Neuronal stem cell (in vitro differentiated cells): ENCODE measurements around the gene PRRG2.

ENCODE experiments used
- DNase-seq: peaks from one replicate; pipeline ENCODE4 v3.0.0-alpha.2; 2013; ENCODE audit warnings: low spot score
- H2AFZ ChIP-seq: one replicate; pipeline ENCODE4 v1.6.1; 2013; ENCODE audit warnings: mild to moderate bottlenecking, low read length, inconsistent platforms
- H2AK5ac ChIP-seq: 2 replicates; pipeline ENCODE4 v1.6.1; 2013; ENCODE audit warnings: low read depth, mild to moderate bottlenecking, inconsistent platforms, low read length, moderate library complexity, mixed read lengths
- H2BK120ac ChIP-seq: 2 replicates; pipeline ENCODE4 v1.6.1; 2013; ENCODE audit warnings: low read depth, mild to moderate bottlenecking, inconsistent platforms, low read length, moderate library complexity, mixed read lengths
- H2BK12ac ChIP-seq: one replicate; pipeline ENCODE4 v1.6.1; 2013; ENCODE audit warnings: low read length, inconsistent platforms
- H2BK15ac ChIP-seq: 2 replicates; pipeline ENCODE4 v1.6.1; 2013; ENCODE audit warnings: mild to moderate bottlenecking, low read length, inconsistent platforms, mixed read lengths
- H2BK5ac ChIP-seq: one replicate; pipeline ENCODE4 v1.6.1; 2013; ENCODE audit warnings: inconsistent platforms, mild to moderate bottlenecking, low read length, moderate library complexity
- H3K14ac ChIP-seq: one replicate; pipeline ENCODE4 v1.6.1; 2013; ENCODE audit warnings: low read length, inconsistent platforms
- H3K18ac ChIP-seq: 2 replicates; pipeline ENCODE4 v1.6.1; 2013; ENCODE audit warnings: low read length, inconsistent platforms
- H3K23ac ChIP-seq: 2 replicates; pipeline ENCODE4 v1.6.1; 2013; ENCODE audit warnings: low read depth, mild to moderate bottlenecking, mixed read lengths, low read length, inconsistent platforms; ENCODE audit not compliant: poor library complexity
- H3K27ac ChIP-seq: replicated peaks from 3 replicates; pipeline ENCODE4 v1.5.1; 2013; ENCODE audit warnings: low read length, inconsistent platforms
- H3K27me3 ChIP-seq, 3 experiments: 2 replicates each; pipeline ENCODE4 v1.6.1; 2013; ENCODE audit warnings: low read length in 3 of 3, mild to moderate bottlenecking in 2 of 3, inconsistent platforms in 1 of 3, low read depth in 1 of 3, mixed read lengths in 1 of 3, moderate library complexity in 1 of 3; ENCODE audit not compliant: control insufficient read depth in 3 of 3, insufficient read depth in 3 of 3
- H3K36me3 ChIP-seq, 2 donors: replicated peaks in 1 of 2; 2 replicates each; pipeline ENCODE4 v1.6.1; 2013; ENCODE audit warnings: low read length in 2 of 2; ENCODE audit not compliant: control insufficient read depth in 2 of 2, insufficient read depth in 2 of 2
- H3K4ac ChIP-seq: 2 replicates; pipeline ENCODE4 v1.6.1; 2013; ENCODE audit warnings: inconsistent platforms, mild to moderate bottlenecking, low read length, moderate library complexity
- H3K4me1 ChIP-seq, 2 donors: 1 replicate in 1 of 2; 2 replicates in 1 of 2; pipeline ENCODE4 v1.6.1; 2013; ENCODE audit warnings: low read length in 2 of 2, low read depth in 1 of 2; ENCODE audit not compliant: control insufficient read depth in 2 of 2, insufficient read depth in 1 of 2
- H3K4me2 ChIP-seq: one replicate; pipeline ENCODE4 v1.6.1; 2013; ENCODE audit warnings: mild to moderate bottlenecking, low read length, inconsistent platforms; ENCODE audit not compliant: insufficient read depth, poor library complexity, severe bottlenecking
- H3K4me3 ChIP-seq, 2 donors: 2 replicates each; pipeline ENCODE4 v1.5.1; 2013; ENCODE audit warnings: low read length in 2 of 2, mild to moderate bottlenecking in 2 of 2, inconsistent platforms in 1 of 2, moderate library complexity in 1 of 2
- H3K79me1 ChIP-seq: one replicate; pipeline ENCODE4 v1.6.1; 2013; ENCODE audit warnings: low read depth, mild to moderate bottlenecking, inconsistent platforms, low read length, moderate library complexity
- H3K9ac ChIP-seq: one replicate; pipeline ENCODE4 v1.6.1; 2013; ENCODE audit warnings: mild to moderate bottlenecking, low read depth, low read length, inconsistent platforms; ENCODE audit not compliant: poor library complexity
- H3K9me3 ChIP-seq, 2 donors: replicated peaks in 1 of 2; 2 replicates each; pipeline versions ENCODE3 to v1.6.1; 2013; ENCODE audit warnings: low read length in 2 of 2, mild to moderate bottlenecking in 2 of 2, inconsistent platforms in 1 of 2, low read depth in 1 of 2, mixed read lengths in 1 of 2, moderate library complexity in 1 of 2; ENCODE audit not compliant: control insufficient read depth in 2 of 2, insufficient read depth in 1 of 2
- H4K8ac ChIP-seq: one replicate; pipeline ENCODE4 v1.6.1; 2013; ENCODE audit warnings: low read depth, mild to moderate bottlenecking, inconsistent platforms, low read length, moderate library complexity
- H4K91ac ChIP-seq: one replicate; pipeline ENCODE4 v1.6.1; 2013; ENCODE audit warnings: low read length, low read depth, mild to moderate bottlenecking, inconsistent platforms; ENCODE audit not compliant: poor library complexity
- WGBS, 2 donors: extraction: QIAGEN DNeasy Blood & Tissue Kit; methylation state at CpG; one replicate each; pipeline ENCODE4 v1.1.7; 2013; ENCODE audit warnings: missing lambda C conversion rate in 2 of 2, mixed read lengths in 1 of 2; ENCODE audit not compliant: insufficient read length in 2 of 2, insufficient replicate concordance in 1 of 2; ENCODE audit errors: extremely low coverage in 2 of 2; 5-methylcytosine and 5-hydroxymethylcytosine counted together

The PRRG2 gene

GRCh38 chr19:49599378-49600295, 18.5 kb downstream of the PRRG2 start:
- Histone ChIP-seq H3K9me3 (no peaks in the 10 kb centered on the region), H2BK5ac (peak overlapping the region; percentile 13), H3K14ac (no peak overlapping the region), H3K4ac (no peak overlapping the region), H2BK15ac (no peak overlapping the region), H3K4me3 (no peak overlapping the region), H3K18ac (no peak overlapping the region), H3K27ac (no peak overlapping the region), H4K8ac (peak overlapping the region; percentile 72), H2AK5ac (no peak overlapping the region), H3K23ac (peak overlapping the region; percentile 55), H3K36me3 (peaks cover 63 to 89% of the 10 kb centered on the region in 2 donors), H3K4me2 (no peak overlapping the region), H3K27me3 (no peaks in the 10 kb centered on the region), H2AFZ (no peak overlapping the region), H3K9ac (no peak overlapping the region), H2BK120ac (no peak overlapping the region), H4K91ac (no peak overlapping the region), H2BK12ac (no peak overlapping the region), H3K79me1 (peaks cover 30% of the 10 kb centered on the region), H3K4me1 (no peaks in the 10 kb centered on the region)
- DNase-seq = no peak
- WGBS, 2 donors = no CpG with 5 or more reads among the region's 26 CpGs

DNA sequence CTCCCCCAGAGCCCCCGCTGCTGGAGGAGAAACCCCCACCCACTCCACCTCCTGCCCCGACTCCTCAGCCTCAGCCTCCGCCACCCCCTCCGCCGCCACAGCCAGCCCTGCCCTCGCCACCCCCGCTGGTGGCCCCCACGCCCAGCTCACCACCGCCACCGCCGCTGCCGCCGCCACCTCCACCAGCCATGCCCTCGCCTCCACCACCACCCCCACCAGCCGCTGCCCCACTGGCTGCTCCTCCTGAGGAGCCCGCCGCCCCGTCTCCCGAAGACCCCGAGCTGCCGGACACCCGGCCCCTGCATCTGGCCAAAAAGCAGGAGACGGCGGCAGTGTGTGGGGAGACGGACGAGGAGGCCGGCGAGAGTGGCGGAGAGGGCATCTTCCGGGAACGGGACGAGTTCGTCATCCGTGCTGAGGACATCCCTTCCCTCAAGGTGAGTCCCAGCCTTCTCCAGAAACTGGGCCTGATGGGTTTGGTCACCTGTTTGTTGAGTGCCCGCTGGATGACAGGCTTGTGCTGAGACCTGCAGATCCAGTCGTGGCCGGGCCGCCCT, 20.4 kb downstream of the PRRG2 start:
- Histone ChIP-seq H3K36me3 (peaks cover 56 to 90% of the 10 kb centered on the region in 2 donors), H2BK15ac (no peak overlapping the region), H4K91ac (no peak overlapping the region), H3K79me1 (peaks cover 26% of the 10 kb centered on the region), H3K18ac (no peak overlapping the region), H3K9ac (peak overlapping the region; percentile 79), H3K4ac (no peak overlapping the region), H3K4me3 (no peak overlapping the region), H2BK5ac (no peak overlapping the region), H3K27me3 (no peaks in the 10 kb centered on the region), H2BK12ac (no peak overlapping the region), H3K4me1 (no peaks in the 10 kb centered on the region), H2AK5ac (no peak overlapping the region), H2AFZ (no peak overlapping the region), H4K8ac (no peak overlapping the region), H3K14ac (no peak overlapping the region), H2BK120ac (no peak overlapping the region), H3K23ac (peak overlapping the region; percentile 65), H3K27ac (no peak overlapping the region), H3K4me2 (no peak overlapping the region), H3K9me3 (no peaks in the 10 kb centered on the region)
- no peak for DNase-seq
- WGBS, 2 donors = no CpG with 5 or more reads among the region's 38 CpGs

GRCh38 chr19:49602806-49603205, 21.7 kb downstream of the PRRG2 start:
- Histone ChIP-seq H2AK5ac (no peak overlapping the region), H3K9ac (no peak overlapping the region), H2BK15ac (no peak overlapping the region), H3K79me1 (peaks cover 22% of the 10 kb centered on the region), H3K27ac (no peak overlapping the region), H3K4ac (no peak overlapping the region), H3K14ac (no peak overlapping the region), H4K8ac (no peak overlapping the region), H3K23ac (no peak overlapping the region), H3K4me1 (no peaks in the 10 kb centered on the region), H2BK5ac (no peak overlapping the region), H3K36me3 (peaks cover 53 to 93% of the 10 kb centered on the region in 2 donors), H3K18ac (no peak overlapping the region), H2BK12ac (no peak overlapping the region), H2BK120ac (no peak overlapping the region), H4K91ac (no peak overlapping the region), H3K4me2 (no peak overlapping the region), H3K9me3 (no peaks in the 10 kb centered on the region), H3K4me3 (no peak overlapping the region), H3K27me3 (no peaks in the 10 kb centered on the region), H2AFZ (no peak overlapping the region)
- WGBS, 2 donors = no CpG with 5 or more reads among the region's 2 CpGs
- no peak for DNase-seq

DNA sequence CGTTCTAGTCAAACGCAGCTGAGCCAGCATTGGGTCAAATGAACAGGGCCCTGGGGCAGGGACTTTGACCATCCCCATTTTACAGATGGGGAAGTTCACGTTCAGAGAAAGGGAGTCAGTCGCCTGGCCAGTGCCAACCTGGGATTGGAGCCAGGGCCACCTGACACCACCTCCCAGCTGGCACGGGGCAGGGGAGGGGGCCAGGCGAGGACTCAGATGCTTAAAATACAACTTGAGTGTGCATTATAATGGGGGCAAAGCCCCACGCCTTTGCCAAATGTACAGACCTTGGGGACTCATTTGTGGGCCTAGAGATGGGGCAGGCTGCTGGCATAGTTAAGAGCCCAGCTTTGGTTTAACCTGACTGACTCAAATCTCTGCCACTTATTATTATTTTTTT, 24.5 kb downstream of the PRRG2 start:
- H3K9me3 ChIP-seq = no peaks in the 10 kb centered on the region

More for the DNA sequence above, 24.5 kb downstream of the PRRG2 start:
- H2BK120ac ChIP-seq = no peak overlapping the region
- H3K79me1 ChIP-seq = peaks cover 23% of the 10 kb centered on the region
- no peaks in the 10 kb centered on the region for H3K4me1 ChIP-seq
- H3K14ac ChIP-seq = no peak overlapping the region
- H3K23ac ChIP-seq = peak overlapping the region; percentile 80
- H3K4me3 ChIP-seq = no peak overlapping the region
- no peak overlapping the region for H2BK15ac ChIP-seq
- H2BK5ac ChIP-seq = no peak overlapping the region
- H3K27ac ChIP-seq = no peak overlapping the region
- H2AK5ac ChIP-seq = no peak overlapping the region
- no peak overlapping the region for H2AFZ ChIP-seq
- no peak for DNase-seq
- no peak overlapping the region for H3K4ac ChIP-seq
- WGBS, 2 donors = no CpG with 5 or more reads among the region's 7 CpGs
- H4K91ac ChIP-seq = no peak overlapping the region
- H3K18ac ChIP-seq = no peak overlapping the region
- no peak overlapping the region for H4K8ac ChIP-seq
- H3K9ac ChIP-seq = no peak overlapping the region
- H3K27me3 ChIP-seq = no peaks in the 10 kb centered on the region
- H2BK12ac ChIP-seq = no peak overlapping the region
- H3K36me3 ChIP-seq = peaks cover 45 to 94% of the 10 kb centered on the region in 2 donors
- peak overlapping the region; percentile 11 for H3K4me2 ChIP-seq
